ENCODE data around the gene CRYBG3.

GRCh38 chr3:97990624-97991292 lies 168.9 kb downstream of the CRYBG3 start:
- TF ChIP-seq, protein P1, sequence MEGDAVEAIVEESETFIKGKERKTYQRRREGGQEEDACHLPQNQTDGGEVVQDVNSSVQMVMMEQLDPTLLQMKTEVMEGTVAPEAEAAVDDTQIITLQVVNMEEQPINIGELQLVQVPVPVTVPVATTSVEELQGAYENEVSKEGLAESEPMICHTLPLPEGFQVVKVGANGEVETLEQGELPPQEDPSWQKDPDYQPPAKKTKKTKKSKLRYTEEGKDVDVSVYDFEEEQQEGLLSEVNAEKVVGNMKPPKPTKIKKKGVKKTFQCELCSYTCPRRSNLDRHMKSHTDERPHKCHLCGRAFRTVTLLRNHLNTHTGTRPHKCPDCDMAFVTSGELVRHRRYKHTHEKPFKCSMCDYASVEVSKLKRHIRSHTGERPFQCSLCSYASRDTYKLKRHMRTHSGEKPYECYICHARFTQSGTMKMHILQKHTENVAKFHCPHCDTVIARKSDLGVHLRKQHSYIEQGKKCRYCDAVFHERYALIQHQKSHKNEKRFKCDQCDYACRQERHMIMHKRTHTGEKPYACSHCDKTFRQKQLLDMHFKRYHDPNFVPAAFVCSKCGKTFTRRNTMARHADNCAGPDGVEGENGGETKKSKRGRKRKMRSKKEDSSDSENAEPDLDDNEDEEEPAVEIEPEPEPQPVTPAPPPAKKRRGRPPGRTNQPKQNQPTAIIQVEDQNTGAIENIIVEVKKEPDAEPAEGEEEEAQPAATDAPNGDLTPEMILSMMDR (IDR thresholded peaks at IDR 0.05): no peak
- no peak for TF ChIP-seq POLR2A (IDR thresholded peaks at IDR 0.05)
